Stimulated activated CD8-positive, alpha-beta memory T cell treated with anti-CD3 and anti-CD28 coated beads, Interleukin-7, amount 100 ng/mL, for 1 hour (primary cell): ENCODE data around the gene SCTR.

Experiments
- DNase-seq, 2 donors: peaks; one replicate each; pipeline ENCODE4 v3.0.0-alpha.2; 2020; ENCODE audit warnings: low read depth in 2 of 2

The SCTR gene

DNA sequence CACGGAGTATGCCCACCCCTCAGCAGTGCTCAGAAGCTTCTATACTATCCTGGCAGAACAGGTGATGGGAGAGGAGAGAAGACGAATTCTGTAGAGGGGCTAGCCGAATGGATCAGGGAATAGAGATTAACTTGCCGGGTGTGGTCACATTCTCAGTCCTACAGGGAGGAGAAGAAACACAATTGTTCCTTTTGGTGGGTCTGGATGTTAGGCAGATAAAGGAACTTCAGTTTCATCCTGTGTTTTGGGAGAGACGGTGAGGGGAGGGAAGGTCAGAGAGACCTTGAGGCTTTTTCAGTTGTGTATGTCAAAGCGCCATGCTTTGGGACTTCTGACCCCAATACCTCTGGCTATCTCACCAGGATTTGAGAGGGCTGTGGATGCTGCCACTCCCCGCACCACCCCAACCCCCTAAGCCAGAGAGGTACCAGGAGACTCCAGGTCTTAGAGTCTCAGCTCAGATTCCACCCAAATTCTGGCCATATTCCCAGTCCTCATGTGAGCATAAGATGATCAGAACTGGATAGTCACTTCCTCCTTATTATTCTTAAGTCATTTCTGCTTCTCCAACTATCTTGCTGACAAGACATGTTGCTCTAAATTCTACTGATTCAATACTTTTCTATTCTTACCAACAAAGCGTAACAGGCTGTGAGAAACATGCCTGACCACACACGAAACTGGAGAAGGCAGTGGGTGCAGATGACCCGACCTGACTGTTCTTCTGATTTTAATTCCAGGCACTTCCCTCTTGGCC is 94.9 kb downstream of the SCTR start:
- DNase-seq = no peak

DNA sequence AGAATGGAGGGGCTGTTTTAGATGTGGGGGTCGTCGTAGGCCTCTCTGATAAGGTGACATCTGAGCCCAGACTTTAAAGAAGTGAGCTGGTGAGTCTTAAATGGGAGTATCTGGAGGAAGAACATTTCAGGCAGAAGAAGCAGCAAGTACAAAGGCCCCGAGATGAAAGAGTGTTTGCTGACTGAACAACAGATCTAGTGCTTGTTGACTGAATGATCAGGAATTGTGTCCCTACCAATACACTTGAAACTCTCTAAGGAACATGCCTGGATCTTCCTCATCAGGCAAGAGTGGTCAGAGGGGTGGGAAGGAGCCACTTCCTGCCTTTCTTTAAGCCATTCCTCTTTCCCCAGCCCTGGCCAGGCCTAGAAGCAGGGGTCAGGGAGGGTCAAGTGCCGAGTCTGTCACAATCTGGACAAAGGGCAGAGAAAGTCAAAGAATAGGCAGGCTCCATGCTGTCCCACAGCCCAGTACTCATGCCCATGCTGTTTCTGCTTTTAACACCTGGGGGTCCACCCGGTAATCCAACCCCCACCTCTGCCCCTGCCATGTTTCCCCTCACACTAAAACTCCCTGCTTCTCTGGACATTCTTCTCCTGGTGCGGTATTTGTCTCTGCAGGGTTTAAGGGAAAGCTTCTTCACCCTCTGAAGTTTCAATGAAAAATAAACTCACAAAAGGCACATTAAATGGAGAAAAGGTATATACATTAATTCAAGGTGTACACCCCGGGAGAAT is 95.6 kb downstream of the SCTR start:
- no peak for DNase-seq

- DNase-seq = no peak
Measured at GRCh38 chr2:119427756-119428155, 96.5 kb downstream of the SCTR start.

GRCh38 chr2:119426801-119427395 is 97.4 kb downstream of the SCTR start:
- DNase-seq = no peak

- no peak for DNase-seq
Measured at GRCh38 chr2:119426396-119426675, 97.9 kb downstream of the SCTR start.

GRCh38 chr2:119425620-119426395 is 98.5 kb downstream of the SCTR start:
- no peak for DNase-seq

GRCh38 chr2:119425119-119425405 is 99.2 kb downstream of the SCTR start:
- DNase-seq = no peak

- DNase-seq = no peak
Measured at GRCh38 chr2:119424284-119425118, 99.8 kb downstream of the SCTR start.

DNA sequence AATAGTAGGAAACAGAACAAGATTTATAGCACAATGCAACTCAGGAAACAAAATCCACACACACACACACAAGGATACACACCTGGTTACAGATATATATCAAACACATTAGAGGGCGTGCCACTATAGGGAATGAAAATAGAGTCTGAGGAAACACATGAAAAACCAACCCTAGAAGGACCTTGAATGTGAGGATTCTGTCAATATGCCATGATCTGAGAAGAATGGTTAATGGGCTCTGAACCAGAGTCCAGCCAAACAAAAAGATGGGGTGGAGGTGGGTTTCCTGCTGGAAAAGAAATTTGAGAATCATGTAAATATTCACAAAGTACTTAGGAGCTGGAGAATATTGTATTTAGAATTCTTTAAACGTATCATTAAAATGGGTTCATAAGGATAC is 100.5 kb downstream of the SCTR start:
- no peak for DNase-seq

DNA sequence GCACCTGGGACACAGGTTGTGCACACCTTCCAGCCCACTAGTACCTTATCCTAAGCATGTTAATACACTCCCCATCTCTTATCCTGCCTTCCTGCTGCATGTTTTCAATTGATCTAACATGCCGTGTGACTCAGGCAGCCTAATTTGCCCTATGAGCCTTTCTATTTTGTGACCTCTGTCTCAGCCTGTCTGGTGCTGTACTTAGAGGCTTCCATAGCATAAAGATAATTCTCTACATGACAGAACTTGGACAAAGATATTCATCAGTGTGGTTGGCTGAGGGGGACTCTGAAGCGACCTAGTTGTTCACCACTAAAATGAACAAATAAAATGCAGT is 101.2 kb downstream of the SCTR start:
- DNase-seq = no peak

DNA sequence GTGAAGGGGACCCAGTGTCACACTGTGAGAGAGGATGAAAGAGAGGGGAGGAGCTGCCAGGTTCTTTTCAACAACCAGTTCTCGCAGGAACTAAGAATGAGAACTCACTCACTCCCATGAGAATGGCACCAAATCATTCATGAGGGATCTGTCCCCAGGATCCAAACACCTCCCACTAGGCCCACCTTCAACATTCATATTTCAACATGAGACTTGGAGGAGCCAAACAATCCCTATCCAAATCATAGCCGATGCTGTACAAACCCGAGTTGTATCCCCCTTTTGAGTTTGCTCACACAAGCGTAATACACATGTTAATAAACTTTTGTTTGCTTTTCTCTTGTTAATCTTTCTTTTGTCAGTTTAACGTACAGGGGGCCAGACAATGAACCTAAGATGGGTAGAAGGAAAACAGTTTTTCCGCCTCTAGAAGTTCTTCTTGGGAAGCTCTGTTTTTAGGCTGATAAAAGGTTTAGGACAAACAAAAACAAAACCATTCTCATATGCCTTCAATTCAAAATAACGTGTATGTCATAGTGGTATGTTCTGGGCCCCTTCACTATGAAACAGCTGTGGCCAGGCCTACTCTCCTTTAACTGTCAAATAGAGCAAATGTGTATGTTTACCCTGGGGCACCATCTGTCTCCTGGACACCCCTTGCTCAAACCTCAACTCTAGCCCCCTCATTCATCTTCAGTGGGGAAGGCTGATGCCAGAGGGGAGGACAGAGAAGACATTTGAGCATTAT is 101.7 kb downstream of the SCTR start:
- no peak for DNase-seq

- no peak for DNase-seq
Measured at GRCh38 chr2:119421741-119422140, 102.5 kb downstream of the SCTR start.

DNA sequence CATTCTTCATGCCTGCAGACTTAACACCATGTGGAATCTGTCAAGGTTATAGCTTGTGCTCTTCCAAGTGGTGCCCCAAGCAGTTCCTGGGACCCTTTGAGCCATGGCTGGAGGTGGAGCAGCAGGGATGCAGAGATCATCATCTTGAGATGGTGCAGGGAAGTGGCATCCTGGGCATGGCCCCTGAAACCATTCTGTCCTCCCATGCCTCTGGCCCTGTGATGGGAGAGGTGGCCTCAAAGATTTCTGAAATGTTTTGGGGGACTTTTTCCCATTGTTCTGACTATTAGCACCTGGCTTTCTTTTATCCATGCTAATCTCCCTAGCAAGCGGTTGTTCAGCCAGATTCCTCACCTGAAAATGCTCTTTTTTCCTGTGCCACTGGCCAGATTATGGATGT is 103.0 kb downstream of the SCTR start:
- no peak for DNase-seq

GRCh38 chr2:119419803-119420508 is 104.3 kb downstream of the SCTR start:
- no peak for DNase-seq

DNA sequence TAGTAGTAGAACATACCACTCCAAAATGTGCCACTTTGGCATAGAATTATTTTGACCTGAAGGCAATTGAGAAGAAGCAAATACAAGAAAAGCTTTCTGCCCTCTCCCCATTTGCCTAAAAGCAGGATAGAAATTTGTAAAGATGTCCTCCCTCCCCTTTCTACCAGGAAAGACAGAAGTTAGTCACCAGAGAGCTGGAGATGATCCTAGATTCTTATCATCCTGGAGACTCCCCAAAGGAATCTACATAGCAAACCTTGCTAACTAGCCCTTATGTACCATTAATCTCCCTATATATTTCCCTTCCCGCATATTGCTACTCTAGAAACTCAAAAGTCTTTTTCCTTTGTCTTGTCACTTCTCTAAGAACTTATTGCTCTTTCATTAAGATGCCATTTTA is 105.2 kb downstream of the SCTR start:
- DNase-seq = no peak

GRCh38 chr2:119417908-119418307 is 106.4 kb downstream of the SCTR start:
- DNase-seq = no peak

GRCh38 chr2:119416299-119416923 is 107.9 kb downstream of the SCTR start:
- DNase-seq = no peak

- DNase-seq = no peak
Measured at GRCh38 chr2:119415630-119416029, 108.7 kb downstream of the SCTR start.

GRCh38 chr2:119414894-119415293 is 109.4 kb downstream of the SCTR start:
- no peak for DNase-seq

DNA sequence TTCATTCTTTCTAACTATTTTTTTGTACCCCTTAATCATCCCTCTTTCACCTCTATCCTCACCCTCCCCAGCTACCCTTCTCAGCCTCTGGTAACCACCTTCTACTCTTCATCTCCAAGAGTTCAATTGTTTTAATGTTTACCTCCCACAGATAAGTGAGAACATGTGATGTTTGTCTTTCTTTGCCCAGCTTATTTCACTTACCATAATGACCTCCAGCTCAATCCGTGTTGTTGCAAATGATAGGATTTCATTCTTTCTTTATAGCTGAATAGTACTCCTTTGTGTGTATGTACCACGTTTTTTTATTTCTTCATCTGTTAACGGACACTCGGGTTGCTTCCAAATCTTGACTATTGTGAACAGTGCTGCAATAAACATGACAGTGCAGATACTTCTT is 114.8 kb downstream of the SCTR start:
- no peak for DNase-seq
